ENCODE measurements around the gene NDUFA11.

Gene NDUFA11

DNA sequence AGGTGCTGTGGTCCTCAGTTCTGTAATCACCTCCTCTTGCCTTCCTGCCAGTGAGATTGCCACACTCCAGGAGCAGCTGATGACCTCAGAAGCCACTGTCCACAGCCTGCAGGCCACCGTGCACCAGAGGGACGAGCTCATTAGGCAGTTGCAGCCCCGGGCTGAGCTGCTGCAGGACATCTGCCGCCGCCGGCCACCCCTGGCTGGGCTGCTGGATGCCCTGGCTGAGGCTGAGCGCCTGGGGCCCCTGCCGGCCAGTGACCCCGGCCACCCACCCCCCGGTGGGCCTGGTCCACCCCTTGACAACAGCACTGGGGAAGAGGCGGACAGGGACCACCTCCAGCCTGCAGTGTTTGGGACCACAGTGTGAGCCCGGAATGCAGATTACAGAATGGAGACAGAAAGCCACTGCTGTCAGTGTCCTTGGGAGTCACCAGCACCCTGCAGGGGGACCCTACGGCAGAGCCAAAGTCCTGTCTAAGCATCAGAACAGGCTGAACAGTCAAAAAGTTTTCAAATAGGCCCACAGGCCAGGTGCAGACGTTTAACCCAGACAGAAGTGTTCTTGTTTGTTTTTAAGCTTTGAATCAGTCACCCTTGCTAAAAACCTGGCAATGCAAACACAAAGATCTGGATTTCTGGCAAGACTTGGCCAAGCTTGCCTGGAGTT is 5.3 kb upstream of the NDUFA11 start:
- DNase-seq (ENCODE audit: low spot score) = no peak

DNA sequence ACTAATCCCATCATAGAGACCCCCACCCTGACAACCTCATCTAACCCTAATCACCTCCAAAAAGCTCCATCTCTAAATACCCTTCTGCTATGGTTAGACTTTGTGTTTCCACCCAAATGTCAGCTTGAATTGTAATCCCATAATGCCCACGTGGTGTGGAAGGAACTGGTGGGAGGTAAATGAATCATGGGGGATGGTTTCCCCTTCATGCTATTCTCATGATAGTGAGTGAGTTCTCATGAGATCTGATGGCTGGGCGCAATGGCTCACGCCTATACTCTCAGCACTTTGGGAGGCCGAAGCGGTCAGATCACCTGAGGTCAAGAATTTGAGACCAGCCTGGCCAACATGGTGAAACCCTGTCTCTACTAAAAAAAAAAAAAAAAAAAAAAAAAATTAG is 3.7 kb upstream of the NDUFA11 start:
- no peak for DNase-seq (ENCODE audit: low spot score)

DNA sequence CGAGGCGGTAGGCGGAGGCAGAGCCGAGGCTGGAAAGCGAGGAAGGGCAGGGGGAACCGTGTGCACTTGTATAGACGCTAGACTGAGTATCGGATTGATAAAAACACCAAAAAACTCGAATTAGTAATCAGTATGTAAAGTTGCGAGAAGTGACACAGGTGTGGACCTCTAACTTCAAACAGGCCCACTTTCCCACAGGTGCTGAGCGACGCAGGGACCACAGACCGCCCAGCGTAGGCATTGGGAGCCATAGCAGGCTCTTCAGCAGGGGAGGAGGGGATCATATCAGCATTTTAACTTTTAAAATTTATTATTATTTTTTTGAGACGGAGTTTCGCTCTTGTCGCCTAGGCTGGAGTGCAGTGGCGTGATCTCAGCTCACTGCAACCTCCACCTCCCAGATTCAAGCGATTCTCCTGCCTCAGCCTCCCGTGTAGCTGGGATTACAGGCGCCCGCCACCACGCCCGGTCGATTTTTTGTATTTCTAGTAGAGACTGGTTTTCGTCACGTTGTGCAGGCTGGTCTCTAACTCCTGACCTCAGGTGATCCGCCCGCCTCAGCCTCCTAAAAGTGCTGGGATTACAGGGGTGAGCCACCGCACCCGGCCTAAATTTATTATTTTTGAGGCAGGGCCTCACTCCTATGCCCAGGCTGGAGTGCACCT is 1.7 kb upstream of the NDUFA11 start:
- no peak for DNase-seq (ENCODE audit: low spot score)

DNA sequence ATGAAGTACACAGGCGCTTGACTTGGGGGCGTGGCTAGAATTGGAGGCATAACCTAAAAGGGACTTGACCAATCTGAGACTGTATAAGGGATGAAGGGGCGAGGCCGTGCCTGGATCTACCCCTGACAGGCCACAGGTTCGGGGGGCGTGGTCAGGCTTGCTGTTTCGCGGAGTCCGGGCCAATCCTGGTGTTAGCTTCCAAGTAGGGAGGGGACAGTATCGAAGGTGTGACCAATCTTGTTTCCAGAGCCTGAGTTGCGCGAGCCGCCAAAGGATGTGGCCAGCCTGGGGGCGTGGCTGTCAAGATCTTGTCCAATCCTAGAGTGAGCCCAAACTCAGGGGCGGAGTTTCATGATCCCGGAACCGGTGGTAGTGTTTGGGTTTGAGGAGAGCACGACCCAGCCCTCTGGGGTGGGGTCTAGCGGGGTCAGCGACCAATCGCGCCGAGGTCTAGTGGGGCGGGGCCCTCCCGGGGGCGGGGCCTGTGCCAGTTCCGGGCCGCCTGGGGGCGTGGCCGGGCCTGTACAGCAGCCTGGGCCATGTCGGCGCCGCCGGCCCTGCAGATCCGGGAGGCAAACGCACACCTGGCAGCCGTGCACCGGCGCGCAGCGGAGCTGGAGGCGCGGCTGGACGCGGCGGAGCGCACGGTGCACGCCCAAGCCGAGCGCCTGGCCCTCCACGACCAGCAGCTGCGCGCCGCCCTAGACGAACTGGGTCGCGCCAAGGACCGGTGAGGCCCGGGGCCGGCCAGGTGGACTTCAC is 943 bp upstream of the NDUFA11 start, which contains the start of gene VMAC:
VMAC (plus strand) TSS at position 521 of the 762 bp plus-strand sequence; CDS start at position 540, 19 bp downstream.
- DNase-seq (ENCODE audit: low spot score) = peak; percentile 99

DNA sequence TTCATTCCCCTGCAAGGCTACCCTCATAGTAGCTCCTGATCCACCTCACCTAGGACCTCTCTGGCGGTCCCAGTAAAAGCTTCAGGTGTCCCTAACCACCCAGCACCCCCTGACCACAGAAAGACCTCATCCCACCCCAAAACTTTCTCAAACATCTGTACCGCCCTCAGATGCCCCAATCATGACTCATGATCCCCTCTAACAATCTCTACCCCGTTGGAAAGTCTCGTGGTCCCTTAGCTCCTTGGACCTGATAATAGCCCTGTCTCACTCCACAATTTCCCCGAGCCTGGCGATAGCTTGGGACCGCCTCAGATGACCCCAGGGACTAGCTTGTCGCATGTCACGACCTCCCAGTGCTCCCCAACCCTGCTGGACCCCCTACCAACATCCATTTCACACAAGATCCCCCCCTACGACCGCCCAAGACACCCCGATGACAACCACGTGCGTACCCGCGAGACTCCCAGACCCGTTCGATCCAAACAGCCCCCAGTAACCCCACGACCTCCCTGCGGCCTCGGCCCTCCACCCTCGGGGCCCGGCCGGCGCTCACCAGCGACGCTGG is 450 bp downstream of the NDUFA11 start:
- no peak for DNase-seq (ENCODE audit: low spot score)

DNA sequence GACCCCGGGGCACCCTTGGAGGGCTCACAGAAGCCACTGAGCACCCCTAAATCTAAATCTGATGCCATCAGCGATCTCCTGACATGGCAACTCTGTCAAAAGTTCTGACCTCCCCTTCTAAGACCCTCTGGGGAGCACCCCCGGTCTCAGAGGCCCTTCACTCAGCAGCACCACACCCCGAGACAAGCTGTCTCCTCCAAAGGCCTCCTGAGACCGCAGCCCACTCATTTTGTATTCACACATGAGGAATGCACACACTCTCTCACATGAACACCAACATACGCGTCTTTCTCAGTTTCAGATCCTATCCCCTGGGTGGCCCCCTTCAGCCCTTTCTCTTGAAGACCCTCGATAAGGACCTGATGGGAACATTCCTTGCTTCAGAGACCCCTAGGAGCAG is 2.6 kb downstream of the NDUFA11 start:
- DNase-seq (ENCODE audit: low spot score) = no peak

DNA sequence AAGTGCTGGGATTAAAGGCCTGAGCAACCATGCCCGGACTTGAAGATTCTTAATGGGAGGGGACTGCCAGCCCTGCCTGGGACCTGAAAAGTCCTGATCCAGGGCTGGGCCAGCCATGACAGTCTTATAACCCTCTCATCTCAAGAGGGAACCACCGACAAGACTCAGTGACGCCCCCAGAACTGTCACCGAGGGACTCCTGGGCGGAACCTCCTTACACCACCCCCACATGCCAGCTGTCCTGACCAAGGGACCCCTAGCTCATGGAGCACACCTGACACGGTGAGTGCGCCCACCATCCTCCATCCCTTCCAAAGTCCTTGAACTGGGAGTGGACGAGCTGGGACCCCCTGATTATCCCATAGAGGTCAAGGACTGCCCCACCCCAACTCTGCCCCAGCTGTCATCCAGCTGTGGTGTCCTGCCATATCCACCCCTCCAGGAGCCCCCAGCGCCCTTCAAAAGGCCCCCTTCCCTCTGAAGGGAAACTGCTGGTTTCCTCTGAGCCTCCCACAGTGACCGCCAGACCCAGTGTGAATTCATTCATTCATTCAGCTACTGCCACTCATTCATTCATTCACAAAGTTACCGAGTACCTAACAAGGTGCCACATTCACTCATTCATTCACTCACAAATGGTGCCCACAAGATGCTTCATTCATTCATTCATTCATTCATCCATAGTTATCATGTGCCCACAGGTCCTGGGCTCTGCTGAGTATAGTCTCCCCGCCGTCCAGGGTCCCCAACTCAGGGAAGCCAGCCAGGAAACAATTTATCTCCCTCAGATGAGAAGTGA is 3.7 kb downstream of the NDUFA11 start:
- DNase-seq (ENCODE audit: low spot score) = no peak

DNA sequence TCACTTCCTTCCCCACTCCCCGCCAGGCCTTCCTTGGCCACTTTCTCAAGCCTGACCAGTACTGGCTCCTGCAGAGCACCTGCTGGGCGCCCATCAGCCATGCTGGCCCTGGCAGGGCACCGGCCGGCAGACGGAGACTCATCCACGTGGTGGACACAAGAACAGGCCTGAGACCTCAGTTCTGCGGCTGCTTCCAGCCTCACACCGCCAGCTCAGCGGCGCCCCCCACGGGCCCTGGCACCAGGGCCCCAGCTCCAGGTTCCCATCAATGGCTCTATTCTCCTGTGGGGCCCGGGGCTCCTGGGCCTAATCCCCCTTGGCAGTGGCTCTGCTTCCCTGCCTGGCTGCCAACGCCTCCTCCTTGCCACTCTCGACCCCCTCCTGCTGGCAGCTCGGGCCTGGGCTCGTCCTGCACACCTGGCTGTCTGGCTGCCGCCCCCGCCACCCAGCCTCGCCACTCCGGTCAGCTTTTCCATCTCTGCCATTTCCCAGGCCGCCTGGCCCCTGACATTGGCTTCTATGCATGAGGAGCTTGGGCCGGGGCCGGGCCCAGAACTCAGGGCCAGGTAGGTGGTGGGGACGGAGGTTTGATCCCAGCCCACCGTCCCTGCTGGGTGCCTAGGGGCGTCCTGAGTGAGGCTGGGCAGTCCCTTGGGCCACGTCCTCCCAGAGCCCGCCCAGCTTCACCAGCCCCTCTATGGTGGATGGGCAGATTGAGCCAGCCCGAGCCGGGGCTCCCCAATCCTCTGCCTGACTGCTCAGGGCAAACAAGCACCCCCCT is 6.2 kb downstream of the NDUFA11 start:
- DNase-seq (ENCODE audit: low spot score) = no peak

DNA sequence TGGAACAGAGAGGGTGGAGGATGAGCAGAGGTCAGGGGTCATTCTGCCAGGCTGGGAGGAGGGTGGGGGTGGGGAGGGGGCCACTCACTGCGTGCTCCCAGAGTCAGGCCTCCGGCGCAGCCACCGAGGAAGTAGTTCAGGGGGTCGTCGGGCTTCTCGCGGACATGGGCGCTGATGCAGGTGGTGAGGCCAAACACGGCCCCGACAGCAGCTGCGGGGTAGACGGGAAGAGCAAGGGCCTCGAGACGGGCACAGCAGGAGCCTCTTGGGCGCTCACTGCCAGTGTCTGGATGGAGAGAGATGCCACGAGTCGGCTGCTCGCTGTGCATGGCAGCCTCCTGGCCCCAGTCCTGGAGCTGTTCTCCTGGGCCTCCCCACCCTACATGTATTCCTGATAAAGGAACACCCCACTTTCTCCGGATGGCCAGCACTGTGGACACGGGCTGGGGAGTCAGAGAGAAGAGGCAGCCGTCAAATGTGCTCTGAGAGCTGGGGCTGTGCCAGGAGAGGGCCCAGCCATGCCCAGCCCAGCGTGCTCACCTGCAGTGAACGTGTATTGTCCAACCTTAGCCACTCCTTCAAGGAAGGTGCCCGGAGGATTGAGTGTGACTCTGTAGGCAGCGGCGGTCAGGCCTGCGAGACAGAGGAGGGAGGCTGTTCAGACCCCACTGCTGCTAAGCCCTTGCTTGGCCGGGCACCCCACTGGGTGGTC is 7.1 kb downstream of the NDUFA11 start:
- no peak for DNase-seq (ENCODE audit: low spot score)

DNA sequence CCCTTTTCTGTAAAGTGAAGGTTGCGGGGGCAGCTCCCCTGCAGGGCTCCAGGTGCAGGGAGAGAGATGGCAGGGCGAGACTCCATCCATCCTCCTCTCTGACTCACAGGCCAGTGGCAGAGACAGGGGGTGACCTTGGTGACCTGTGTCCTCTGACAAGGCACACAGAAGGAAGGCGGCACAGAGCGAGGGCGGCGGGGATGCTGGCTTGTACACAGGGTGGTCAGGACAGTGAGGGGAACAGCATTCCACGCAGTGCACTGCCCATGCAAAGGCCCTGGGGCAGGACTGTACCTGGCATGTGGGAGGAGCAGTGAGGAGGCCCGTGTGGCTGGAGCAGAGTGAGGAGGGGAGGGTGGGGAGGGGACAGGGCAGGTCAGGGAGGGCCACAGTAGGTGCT is 7.7 kb downstream of the NDUFA11 start:
- no peak for DNase-seq (ENCODE audit: low spot score)

DNA sequence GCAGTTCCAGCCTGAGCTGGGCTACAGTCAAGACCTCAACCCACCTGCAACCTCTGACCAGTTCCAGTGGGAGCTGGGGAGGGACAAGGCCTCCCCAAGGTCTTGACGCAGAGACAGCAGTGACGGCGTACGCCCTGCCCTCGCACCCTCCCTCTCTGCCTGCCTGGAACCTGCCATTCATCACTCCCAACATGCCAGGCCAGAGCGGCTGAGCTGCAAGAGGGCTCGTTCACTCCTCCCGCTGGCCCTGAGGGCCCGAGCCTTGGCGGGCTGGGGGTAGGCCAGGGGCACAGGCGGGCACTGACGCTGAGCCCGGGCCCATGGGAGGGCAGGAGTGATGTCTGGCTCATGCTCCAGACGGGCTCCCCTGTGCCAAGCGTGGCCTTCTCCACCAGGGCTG is 8.2 kb downstream of the NDUFA11 start:
- no peak for DNase-seq (ENCODE audit: low spot score)

DNA sequence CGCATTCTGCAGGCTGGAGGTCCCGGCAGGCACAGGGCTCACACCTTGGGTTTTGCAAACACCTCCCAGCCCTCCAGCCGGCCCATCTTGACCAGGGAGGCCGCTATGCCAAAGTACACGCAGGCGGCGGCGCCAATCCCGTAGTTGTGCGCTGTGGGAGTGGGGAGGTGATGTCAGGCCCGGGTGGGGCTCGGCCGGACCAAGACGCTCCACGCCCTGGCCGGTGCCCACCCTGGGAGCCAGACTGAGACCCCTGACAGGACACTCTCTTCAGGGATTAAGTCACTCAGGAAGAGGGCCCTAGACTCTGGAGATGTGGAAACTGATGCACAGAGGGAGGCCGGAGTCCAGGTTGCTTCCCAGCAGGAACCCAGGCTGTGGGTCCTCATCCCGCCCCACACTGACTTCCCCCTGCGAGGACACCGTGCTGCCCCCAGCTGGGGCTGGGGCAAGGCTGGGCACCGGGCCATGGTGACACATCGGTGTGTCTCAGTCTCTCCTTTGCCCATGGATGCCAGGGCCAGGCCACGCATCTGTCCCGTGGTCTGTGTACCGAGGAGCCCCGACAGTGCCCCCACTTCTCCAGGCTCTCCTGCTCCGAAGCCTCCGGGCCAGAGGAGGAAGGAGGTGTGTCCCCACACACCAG is 8.8 kb downstream of the NDUFA11 start:
- DNase-seq (ENCODE audit: low spot score) = no peak

DNA sequence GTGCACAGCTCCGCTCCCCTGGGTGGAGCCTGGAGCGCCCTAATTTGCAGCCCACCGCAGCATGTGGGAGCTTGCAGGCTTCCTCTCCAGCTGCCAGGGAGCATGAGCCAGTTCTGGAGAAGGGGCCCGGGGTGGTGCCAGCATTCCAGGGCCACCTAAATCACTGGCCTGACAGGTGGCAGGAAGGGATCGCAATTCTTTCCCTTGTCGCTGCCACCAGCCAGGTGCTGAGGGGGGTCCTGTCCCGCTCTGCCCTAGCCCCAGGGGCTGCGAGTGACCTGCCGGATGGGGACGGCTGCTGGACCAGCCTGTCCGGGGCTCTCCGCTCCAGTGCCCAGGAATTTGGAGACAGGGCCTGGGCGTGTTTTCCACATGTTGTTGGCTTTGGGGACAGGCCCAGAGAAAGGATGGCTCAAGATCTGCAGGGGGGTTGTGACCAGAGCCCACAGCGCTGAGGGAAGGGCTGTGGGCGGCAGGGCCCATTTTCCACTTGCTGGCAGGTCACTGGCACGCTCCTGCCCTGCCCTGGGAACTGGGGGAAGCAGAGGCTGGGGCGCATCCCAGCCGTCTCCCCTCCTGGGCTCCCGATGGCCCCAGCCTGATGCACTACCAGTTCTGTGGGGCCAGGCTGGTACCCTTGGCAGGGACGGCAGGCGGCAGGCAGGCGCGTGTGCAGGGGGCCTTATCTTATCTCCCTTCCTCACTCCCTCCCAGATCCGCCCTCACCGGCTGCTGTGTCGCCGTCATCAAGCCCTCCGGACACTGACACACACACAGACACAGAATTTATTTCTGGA is 9.5 kb downstream of the NDUFA11 start:
- DNase-seq (ENCODE audit: low spot score) = no peak

DNA sequence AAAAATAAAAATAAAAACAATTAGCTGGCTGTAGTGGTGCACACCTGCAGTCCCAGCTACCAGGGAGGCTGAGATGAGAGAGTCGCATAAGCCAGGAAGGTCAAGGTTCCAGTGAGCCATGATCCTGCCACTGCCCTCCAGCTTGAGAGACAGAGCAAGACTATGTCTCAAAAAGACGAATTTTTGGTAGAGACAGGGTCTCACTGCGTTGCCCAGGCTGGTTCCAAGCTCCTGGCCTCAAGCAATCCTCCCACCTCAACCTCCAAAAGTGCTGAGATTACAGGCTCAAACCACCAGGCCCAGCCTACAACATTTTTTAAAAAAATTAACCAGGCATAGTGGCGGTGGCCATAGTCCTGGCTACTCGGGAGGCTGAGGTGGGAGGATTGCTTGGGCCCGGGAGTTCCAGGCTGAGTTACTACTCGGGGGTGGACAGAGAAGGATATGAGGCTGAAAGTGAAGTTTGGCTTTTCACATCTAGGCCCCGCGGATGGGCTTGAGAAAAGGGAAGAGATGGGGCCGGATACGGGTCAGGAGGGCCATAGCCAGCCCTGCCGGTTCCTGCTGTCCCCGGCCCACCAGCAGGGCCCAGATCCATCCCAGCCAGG is 10.2 kb downstream of the NDUFA11 start:
- DNase-seq (ENCODE audit: low spot score) = no peak

DNA sequence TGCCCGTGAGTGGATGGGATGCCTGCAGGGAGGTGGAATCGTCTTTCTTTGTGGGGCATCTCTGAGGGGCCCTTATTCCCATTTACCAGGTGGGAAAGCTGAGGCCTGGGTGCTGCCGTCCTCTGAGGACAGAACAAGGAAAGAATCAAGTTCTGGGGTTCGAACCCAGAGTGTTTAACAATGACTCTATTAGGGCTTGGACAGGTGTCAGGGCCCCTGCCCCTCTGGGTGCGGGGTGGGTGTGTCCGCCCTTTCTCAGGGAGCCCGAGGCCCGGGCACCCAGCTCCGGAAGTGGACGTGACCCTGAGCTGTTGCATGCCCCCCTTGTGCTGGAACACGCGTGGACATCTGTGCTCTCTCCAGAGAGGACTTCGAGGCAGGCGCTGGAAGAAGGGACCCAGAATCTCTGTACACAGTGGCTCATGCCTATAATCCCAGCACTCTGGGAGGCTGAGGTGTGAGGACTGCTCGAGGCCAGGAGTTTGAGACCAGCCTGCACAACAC is 10.8 kb downstream of the NDUFA11 start:
- DNase-seq (ENCODE audit: low spot score) = no peak

DNA sequence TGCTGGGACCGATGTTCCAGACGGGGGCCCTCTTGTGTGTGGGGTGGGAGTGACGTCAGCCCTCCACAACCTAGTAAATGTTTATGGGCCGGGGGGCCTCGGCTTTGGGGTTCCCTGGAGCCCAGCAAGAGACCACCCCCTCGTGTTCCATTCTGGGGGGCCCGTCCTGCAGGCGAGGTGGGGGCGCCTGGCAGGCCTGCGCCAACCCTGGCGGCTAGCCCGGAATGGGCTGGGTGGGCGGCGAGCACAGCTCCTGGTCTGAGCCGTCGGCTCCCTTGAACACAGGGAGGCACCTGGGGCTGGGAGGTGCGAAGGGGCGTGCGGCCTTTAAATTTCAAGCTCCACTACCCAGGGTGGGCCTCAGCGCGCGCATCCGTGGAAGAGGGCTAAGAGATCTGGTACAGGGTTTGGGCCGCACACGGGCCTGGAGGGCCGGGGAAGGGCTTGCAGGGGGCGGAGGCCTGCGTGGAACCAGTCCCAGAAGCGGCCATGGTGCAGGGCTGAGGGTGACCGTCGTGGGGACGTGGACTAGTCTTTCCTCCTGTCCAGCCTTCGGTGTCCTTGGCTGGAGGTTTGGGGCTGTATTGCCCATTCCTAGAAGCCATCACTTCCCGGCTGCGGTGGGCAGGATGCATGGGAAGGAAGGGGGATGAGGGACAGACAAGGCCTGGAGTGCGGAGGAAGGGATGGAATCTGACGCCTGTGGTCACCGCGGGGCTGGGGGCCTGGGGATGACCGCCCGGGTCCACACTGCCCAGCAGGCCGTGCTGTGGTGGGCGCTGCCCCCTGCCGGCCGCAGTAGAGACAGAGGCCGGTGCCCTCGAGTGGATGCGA is 11.4 kb downstream of the NDUFA11 start:
- no peak for DNase-seq (ENCODE audit: low spot score)

DNA sequence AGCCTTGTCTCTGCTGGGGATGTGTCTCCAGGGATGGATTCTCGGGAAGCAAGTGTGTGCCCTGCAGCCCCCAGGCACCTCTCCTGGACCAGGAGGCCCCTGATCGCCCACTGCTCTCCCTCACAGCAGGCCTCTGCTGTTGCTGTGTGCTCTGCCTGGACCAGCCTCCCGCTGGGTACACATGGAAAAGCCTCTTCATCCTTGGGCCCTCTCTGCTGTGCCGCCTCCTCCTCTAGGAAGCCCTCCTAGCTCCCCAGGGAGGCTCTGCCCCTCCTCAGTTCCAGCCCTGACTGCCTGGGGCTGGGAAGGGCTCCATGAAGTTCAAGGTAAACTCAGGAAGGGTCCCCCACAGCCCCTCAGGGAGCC is 12.0 kb downstream of the NDUFA11 start:
- DNase-seq (ENCODE audit: low spot score) = no peak

DNA sequence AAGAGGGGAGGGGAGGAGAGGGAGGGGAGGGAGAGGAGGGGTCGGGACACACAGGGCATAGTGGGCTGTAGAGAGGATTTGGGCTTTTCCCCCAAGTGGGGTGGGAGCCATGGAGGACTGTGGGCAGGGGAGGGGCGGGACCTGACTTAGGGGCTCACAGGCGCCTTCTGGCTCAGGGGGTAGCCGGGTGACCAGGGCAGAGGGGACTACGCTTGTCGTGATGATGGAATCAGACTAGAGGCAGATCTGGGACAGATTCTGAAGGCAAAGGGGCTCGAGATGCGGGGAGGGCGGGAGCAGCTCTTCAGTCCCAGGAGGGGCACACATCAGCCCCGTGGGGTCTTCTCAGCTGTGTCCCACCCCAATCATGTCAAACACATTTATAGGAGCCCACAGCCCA is 13.5 kb downstream of the NDUFA11 start:
- no peak for DNase-seq (ENCODE audit: low spot score)
